ENCODE results near the gene ZNF284. TPM values are rescaled to one million over a fixed set of nuclear protein-coding genes. Genes with fewer than 3 reads are reported as not detected.

ZNF284 gene
- 1.1 and 1.5 TPM in 2 replicates for total RNA-seq

- peak; percentile 77 for DNase-seq (ENCODE audit: low read depth)
- H3K4me3 ChIP-seq (ENCODE audit: low read depth, low read length): peak within 1 kb of the TSS; percentile 53
- TF ChIP-seq CTCF (IDR thresholded peaks at IDR 0.05; ENCODE audit: insufficient read depth, low read length, poor library complexity, severe bottlenecking): no peak
- H3K36me3 ChIP-seq (ENCODE audit: control insufficient read depth, insufficient read depth, low read length): no peaks in the 10 kb centered on the region
- no peaks in the 10 kb centered on the region for H3K27me3 ChIP-seq (ENCODE audit: control insufficient read depth, insufficient read depth, low read length)
Observed at GRCh38 chr19:44071824-44072542, at the start of gene ZNF284. ZNF284 (plus strand) TSS chr19:44072159; CDS start chr19:44076390, 4,231 bp downstream.

GRCh38 chr19:44024900-44025216 lies 47.1 kb upstream of the ZNF284 start:
- TF ChIP-seq CTCF (IDR thresholded peaks at IDR 0.05; ENCODE audit: insufficient read depth, low read length, poor library complexity, severe bottlenecking): no peak
- H3K27me3 ChIP-seq (ENCODE audit: control insufficient read depth, insufficient read depth, low read length): no peaks in the 10 kb centered on the region
- H3K36me3 ChIP-seq (ENCODE audit: control insufficient read depth, insufficient read depth, low read length): no peaks in the 10 kb centered on the region
- no peak for DNase-seq (ENCODE audit: low read depth)
- peak overlapping the region; percentile 97 for H3K4me3 ChIP-seq (ENCODE audit: low read depth, low read length)

GRCh38 chr19:44025217-44025936 lies 46.6 kb upstream of the ZNF284 start, which contains the start of gene ZNF222:
ZNF222 (plus strand) TSS chr19:44025379; CDS start chr19:44025437, 58 bp downstream.
- no peak for TF ChIP-seq CTCF (IDR thresholded peaks at IDR 0.05; ENCODE audit: insufficient read depth, low read length, poor library complexity, severe bottlenecking)
- H3K4me3 ChIP-seq (ENCODE audit: low read depth, low read length): peak within 1 kb of the TSS; percentile 97
- no peaks in the 10 kb centered on the region for H3K27me3 ChIP-seq (ENCODE audit: control insufficient read depth, insufficient read depth, low read length)
- no peaks in the 10 kb centered on the region for H3K36me3 ChIP-seq (ENCODE audit: control insufficient read depth, insufficient read depth, low read length)
- peak; percentile 78 for DNase-seq (ENCODE audit: low read depth)

GRCh38 chr19:44026622-44027021 lies 45.3 kb upstream of the ZNF284 start:
- DNase-seq (ENCODE audit: low read depth): no peak
- no peak for TF ChIP-seq CTCF (IDR thresholded peaks at IDR 0.05; ENCODE audit: insufficient read depth, low read length, poor library complexity, severe bottlenecking)
- no peak overlapping the region for H3K4me3 ChIP-seq (ENCODE audit: low read depth, low read length)
- H3K27me3 ChIP-seq (ENCODE audit: control insufficient read depth, insufficient read depth, low read length): no peaks in the 10 kb centered on the region
- H3K36me3 ChIP-seq (ENCODE audit: control insufficient read depth, insufficient read depth, low read length): no peaks in the 10 kb centered on the region

GRCh38 chr19:44032001-44032610 lies 39.9 kb upstream of the ZNF284 start:
- TF ChIP-seq CTCF (IDR thresholded peaks at IDR 0.05; ENCODE audit: insufficient read depth, low read length, poor library complexity, severe bottlenecking): no peak
- Histone ChIP-seq H3K36me3 (ENCODE audit: control insufficient read depth, insufficient read depth, low read length) (no peaks in the 10 kb centered on the region), H3K27me3 (ENCODE audit: control insufficient read depth, insufficient read depth, low read length) (no peaks in the 10 kb centered on the region), H3K4me3 (ENCODE audit: low read depth, low read length) (no peak overlapping the region)
- no peak for DNase-seq (ENCODE audit: low read depth)

All from kidney epithelial cell (primary cell).